Epithelial cell of proximal tubule (primary cell): ENCODE data around the gene PHF13. TPM values are rescaled to one million over a fixed set of nuclear protein-coding genes. Genes with fewer than 3 reads are reported as not detected.
A peak's percentile ranks its signal among the peaks of the same experiment; 100 is the strongest.

ENCODE experiments used
- DNase-seq: peaks from one replicate; pipeline ENCODE4 v3.0.0-alpha.2; 2011; ENCODE audit warnings: low read depth
- H3K4me3 ChIP-seq: 2 replicates; pipeline ENCODE4 v1.5.1; 2011; ENCODE audit warnings: low read depth, mild to moderate bottlenecking, low read length
- total RNA-seq: library from RNA; depleted of rRNA; stranded (reverse); fragments of >200 nt; gene quantifications from 2 replicates; pipeline ENCODE4 v1.2.3, GENCODE V29; 2015
- TF ChIP-seq, protein P1 (sequence below): conservative IDR thresholded peaks from 2 replicates; pipeline ENCODE4 v1.5.1; 2012; ENCODE audit warnings: low read depth, mild to moderate bottlenecking, low read length

PHF13 gene
- total RNA-seq, 1 donor from 2014 or later: 5.5 TPM

DNA sequence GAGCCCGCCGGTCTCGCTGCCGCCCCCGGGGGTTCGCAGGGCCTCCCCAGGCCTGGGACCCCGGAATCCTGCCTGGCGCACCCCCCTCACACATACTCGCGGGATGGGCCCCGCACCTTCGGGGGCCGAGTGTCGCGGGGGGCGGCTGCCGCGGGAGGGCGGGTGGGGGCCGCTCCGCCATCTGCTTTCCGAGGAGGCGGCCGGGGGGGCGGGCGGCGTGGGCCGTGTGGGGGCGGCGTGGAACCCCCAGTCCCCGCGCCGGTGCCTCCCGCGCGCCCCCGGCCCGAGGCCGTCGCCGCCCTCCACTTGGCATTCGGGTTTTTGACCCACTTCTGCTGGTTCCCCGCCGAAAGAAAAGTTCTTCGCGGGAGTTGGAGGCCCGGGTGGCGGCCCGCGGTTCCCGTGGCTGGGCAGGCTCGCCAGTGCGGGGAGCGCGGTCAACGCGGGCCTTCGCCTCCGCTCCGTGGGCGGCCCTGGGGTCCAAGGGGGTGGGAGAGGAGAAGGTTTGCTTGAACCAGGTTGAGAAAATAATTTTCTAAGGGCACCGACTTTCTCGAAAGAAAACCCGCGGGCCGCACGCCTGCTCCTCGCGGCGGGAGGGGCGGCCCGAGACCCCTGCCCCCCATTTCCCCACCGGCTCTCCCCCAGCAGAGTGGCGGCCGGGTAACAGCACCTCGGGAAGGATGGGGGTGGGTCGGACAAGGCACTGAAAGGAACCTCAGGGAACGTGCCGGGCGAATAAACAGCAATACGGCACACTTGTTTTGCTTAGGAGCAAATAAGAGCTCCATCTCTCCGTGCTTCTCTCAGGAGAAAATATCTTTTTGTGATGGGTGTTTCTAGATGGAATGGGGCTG, 1.6 kb downstream of the PHF13 start:
- no peak for DNase-seq
- TF ChIP-seq, protein P1, sequence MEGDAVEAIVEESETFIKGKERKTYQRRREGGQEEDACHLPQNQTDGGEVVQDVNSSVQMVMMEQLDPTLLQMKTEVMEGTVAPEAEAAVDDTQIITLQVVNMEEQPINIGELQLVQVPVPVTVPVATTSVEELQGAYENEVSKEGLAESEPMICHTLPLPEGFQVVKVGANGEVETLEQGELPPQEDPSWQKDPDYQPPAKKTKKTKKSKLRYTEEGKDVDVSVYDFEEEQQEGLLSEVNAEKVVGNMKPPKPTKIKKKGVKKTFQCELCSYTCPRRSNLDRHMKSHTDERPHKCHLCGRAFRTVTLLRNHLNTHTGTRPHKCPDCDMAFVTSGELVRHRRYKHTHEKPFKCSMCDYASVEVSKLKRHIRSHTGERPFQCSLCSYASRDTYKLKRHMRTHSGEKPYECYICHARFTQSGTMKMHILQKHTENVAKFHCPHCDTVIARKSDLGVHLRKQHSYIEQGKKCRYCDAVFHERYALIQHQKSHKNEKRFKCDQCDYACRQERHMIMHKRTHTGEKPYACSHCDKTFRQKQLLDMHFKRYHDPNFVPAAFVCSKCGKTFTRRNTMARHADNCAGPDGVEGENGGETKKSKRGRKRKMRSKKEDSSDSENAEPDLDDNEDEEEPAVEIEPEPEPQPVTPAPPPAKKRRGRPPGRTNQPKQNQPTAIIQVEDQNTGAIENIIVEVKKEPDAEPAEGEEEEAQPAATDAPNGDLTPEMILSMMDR: no peak
- peak overlapping the region; percentile 67 for H3K4me3 ChIP-seq

DNA sequence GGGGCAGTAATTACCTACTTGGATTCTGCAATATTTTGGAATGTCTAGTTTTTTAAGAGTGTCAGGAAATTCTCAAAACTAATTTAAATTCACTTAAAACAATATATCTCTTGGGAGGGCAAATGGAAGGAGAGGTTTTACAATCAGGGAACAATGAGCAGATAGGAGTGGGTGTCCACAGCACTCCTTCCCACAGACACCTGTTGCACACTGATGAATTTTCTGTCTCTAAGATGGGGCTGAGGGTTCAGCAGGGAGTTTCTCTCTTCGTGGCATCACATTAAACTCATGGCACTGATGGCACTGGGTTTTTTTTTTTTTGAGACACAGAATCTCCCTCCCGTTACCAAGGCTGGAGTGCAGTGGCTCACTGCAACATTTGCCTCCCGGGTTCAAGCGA, 5.5 kb downstream of the PHF13 start:
- H3K4me3 ChIP-seq: no peak overlapping the region
- TF ChIP-seq, protein P1: no peak
- no peak for DNase-seq

DNA sequence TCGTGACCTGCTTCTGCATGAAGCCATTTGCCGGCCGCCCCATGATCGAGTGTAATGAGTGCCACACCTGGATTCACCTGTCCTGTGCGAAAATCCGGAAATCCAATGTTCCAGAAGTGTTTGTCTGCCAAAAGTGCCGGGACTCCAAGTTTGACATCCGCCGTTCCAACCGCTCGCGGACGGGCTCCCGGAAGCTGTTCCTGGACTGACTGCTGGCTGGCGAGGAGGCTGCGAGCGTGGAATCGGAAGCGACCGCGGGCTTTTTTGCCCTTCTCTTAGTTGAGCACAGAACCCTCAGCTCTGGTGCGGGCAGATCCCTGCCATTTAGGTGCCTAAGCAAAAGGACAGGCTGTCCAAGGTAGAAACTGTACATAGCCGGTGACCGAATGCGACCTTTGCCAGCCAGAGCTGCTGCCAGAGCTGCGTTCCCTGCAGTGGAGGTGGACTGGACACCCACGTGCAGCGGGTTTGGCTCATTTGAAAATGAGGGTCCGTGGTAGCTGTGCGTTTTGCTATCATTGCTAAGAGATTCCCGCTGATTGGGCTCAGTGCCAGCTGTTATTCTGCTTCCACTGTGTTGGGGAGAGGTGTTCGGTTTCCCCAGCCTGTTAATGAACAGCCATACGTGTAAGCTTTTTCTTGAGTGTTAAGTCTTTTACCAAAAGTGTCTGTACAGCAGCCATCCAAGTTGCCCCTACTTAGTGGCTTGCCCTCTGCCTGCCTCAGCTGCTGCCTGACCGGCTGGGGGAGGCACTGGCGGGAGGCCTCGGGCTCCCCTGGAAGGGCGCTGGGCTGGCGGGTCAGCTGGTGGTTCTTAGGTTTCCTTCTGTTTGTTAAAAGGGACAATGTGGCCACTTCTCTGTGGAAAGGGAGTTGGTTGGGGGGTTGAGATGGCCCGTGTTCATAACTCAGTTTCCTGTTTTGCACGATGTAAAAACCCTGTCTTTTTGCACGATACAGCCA, 8.2 kb downstream of the PHF13 start:
- DNase-seq: no peak
- H3K4me3 ChIP-seq: no peak overlapping the region
- TF ChIP-seq, protein P1: no peak

DNA sequence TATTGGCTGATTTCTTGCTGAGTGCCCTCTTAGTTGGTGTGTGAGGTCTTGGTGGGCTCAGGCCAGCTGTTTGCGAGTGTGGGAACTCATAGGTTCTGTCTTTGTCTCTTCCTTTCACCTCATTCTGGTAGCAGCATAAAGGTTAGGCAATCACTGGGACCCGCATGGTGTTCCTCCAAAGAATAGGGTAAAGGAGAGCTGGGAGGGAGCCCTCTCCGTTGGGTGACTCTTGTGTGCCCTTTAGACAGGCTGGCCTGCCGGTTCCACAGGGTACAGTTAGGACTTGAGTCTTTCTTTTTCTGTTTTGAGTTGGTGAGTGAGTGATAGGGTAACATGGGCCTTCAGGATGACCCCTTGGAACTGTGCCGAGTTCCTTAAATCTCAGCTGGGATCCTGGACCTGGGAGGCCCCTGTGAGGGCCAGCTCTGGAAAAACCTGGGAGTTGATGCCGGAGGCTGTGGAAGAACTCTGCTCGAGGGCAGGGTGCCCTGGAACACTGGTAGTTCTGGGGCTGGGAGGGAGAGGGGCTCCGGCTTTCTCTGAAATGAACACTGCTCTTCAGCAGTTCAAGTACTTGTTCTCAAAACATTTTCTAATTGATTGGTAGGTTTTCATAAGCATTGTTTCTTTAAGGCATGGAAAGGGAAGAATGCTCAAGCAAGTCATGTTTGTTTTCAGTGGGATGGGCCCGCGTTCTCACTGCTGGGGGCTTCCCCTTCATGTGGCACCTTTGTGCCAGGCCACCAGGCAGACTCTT, 9.0 kb downstream of the PHF13 start:
- no peak overlapping the region for H3K4me3 ChIP-seq
- no peak for DNase-seq
- TF ChIP-seq, protein P1: no peak

DNA sequence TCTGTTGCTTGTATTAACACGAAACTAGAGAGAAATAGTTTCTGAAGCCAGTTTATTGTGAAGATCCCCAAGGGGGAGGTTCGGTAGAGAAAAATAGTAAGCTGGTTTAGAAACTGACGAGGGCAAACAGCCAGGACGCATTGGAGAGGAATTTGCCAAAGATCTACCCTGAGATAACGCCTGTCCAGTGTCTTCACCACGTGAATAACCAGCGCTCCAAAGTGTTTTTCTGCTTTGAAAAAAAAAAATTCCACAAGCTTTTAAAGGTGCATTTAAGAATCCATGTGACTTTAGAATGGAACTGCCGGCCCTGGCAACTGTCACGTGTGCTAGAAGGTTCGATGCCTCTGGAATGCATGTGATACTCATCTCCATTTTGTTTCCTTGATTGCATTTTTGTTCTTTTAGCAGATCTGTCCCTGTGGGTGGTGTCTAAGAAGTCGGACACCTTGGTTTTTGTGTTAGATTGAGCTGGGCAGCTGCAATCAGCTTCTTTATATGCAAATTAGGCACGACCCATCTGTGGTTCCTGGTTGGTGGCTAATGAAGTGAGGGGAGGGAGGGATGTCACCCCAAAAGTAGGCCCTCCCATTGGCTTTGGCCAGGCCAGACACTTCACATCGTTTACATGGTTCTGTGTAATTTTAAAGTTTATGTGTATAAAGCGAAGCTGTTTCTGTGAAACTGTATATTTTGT, 9.9 kb downstream of the PHF13 start:
- DNase-seq: no peak
- TF ChIP-seq, protein P1: no peak

More for the DNA sequence above, 9.9 kb downstream of the PHF13 start:
- no peak overlapping the region for H3K4me3 ChIP-seq
